Caco-2 (cell line): ENCODE results near the gene OLFML2A. TPM values are rescaled to one million over a fixed set of nuclear protein-coding genes. Genes with fewer than 3 reads are reported as not detected.

ENCODE experiments used
- BruUV-seq: library from RNA; stranded (reverse); fragments of 400-500 nt; replicated peaks from 2 replicates; lab custom pipeline; 2021; lab: Mats Ljungman, UMichigan
- CTCF ChIA-PET: fragments of 300-600 bp; sonication (Branson Sonifier 250); formaldehyde crosslinking; loops from one replicate; lab custom pipeline; 2022; ENCODE audit warnings: antibody characterized with exemption; lab: Charles Lee
- POLR2A ChIA-PET: fragments of 300-600 bp; sonication (Branson Sonifier 250); formaldehyde crosslinking; loops from one replicate; lab custom pipeline; 2022; ENCODE audit warnings: antibody characterized with exemption; lab: Charles Lee
- DNase-seq, 2 experiments: peaks; one replicate each; pipeline versions ENCODE4 v3.0.0 to v3.0.0-alpha.2; 2020 to 2022
- H3K27me3 ChIP-seq: replicated peaks from 2 replicates; pipeline ENCODE4 v1.6.0; 2011; ENCODE audit warnings: low read length; ENCODE audit not compliant: control insufficient read depth, insufficient read depth
- H3K36me3 ChIP-seq: 2 replicates; pipeline ENCODE4 v1.5.1; 2011; ENCODE audit warnings: low read length; ENCODE audit not compliant: control insufficient read depth, insufficient read depth
- H3K4me1 ChIP-seq: fragments of 250-450 bp; sonication (Bioruptor Pico); 2 replicates; pipeline ENCODE4 v1.5.1; 2020; ENCODE audit warnings: mild to moderate bottlenecking
- H3K4me3 ChIP-seq: 2 replicates; pipeline ENCODE4 v1.5.1; 2011; ENCODE audit warnings: low read depth, mild to moderate bottlenecking, control low read depth, low read length
- H3K9me3 ChIP-seq: fragments of 250-450 bp; sonication (Bioruptor Pico); 2 replicates; pipeline ENCODE4 v1.5.1; 2020; ENCODE audit warnings: mild to moderate bottlenecking, moderate library complexity
- H3K27ac Mint-ChIP-seq: one replicate; pipeline ENCODE4 v1.8.0; 2022; ENCODE audit warnings: mixed read lengths; ENCODE audit not compliant: unreplicated experiment
- H3K27me3 Mint-ChIP-seq: one replicate; pipeline ENCODE4 v1.8.0; 2022; ENCODE audit warnings: mixed read lengths; ENCODE audit not compliant: insufficient read depth, unreplicated experiment
- H3K36me3 Mint-ChIP-seq: one replicate; pipeline ENCODE4 v1.8.0; 2022; ENCODE audit warnings: mild to moderate bottlenecking, mixed read lengths; ENCODE audit not compliant: insufficient read depth, unreplicated experiment
- H3K4me1 Mint-ChIP-seq: one replicate; pipeline ENCODE4 v1.8.0; 2022; ENCODE audit warnings: low read depth, mixed read lengths; ENCODE audit not compliant: unreplicated experiment
- H3K4me3 Mint-ChIP-seq: one replicate; pipeline ENCODE4 v1.8.0; 2022; ENCODE audit warnings: mild to moderate bottlenecking, moderate library complexity, mixed read lengths; ENCODE audit not compliant: unreplicated experiment
- H3K9me3 Mint-ChIP-seq: one replicate; pipeline ENCODE4 v1.8.0; 2022; ENCODE audit warnings: mixed read lengths; ENCODE audit not compliant: unreplicated experiment
- intact Hi-C: fragments of 100-400 bp; cut with micrococcal nuclease; formaldehyde crosslinking; loops from one replicate; pipeline ENCODE4 v1.10.0; 2022; ENCODE audit not compliant: unreplicated experiment
- total RNA-seq: library from RNA; stranded (reverse); gene quantifications from 2 replicates; pipeline ENCODE4 v1.2.3, GENCODE V29; 2022
- TF ChIP-seq, protein P1 (sequence below), 2 experiments: fragments of 200-600 bp in 1 of 2; IDR thresholded peaks; 1 replicate in 1 of 2; 2 replicates in 1 of 2; pipeline versions ENCODE4 v1.5.1 to v1.8.0; 2011 to 2022; ENCODE audit warnings: antibody characterized with exemption in 1 of 2, control low read depth in 1 of 2, inconsistent platforms in 1 of 2, low read depth in 1 of 2, low read length in 1 of 2, mild to moderate bottlenecking in 1 of 2, moderate library complexity in 1 of 2; ENCODE audit not compliant: insufficient read depth in 1 of 2, severe bottlenecking in 1 of 2, unreplicated experiment in 1 of 2

Gene OLFML2A
- total RNA-seq, 1 experiment from 2014 or later, result 1.1 TPM

DNA sequence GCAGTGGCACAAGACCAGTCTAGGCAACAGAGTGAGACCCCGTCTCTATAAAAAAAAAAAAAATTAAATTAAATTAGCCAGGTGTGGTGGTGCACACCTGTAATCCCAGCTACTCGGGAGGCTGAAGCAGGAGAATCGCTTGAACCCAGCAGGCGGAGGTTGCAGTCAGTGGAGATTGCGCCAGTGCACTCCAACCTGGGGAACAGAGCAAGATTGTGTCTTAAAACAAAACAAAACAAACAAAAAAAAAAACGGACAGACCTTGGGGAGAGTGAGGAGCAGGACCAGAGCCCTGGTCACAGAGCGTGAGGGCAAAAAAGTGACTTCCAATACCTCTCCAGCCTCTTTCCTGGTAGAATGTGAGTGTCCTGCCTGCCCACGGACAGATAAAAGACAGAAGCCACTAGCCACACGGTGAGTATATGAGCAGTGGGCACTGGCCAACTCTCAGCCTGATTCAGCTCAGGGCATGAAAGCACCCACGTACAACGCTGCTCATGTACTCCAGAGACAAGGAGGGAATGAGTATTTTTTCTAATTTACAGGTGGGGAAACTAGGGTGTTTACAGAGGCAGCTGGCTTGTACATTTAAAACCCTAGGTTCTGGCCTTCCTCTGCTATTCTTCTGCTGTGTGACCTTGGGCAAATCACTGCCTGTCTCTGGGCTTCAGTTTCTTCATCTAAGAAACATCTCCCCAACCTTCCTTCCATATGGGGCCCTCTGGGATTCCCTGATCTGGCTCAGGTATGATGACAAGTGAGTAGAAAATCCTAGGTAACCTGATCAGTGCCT is 1.8 kb downstream of the OLFML2A start:
- intact Hi-C loops, result loop anchor here (10.0 kb wide), 1 partner anchor 596 kb away; no protein-coding TSS in a partner anchor
- POLR2A ChIA-PET, result no interaction called here
- DNase-seq, result no peak
- Mint-ChIP-seq H3K27me3 (no peaks in the 10 kb centered on the region), H3K4me1 (peaks cover 6% of the 10 kb centered on the region), H3K4me3 (no peak overlapping the region), H3K9me3 (no peaks in the 10 kb centered on the region), H3K27ac (peak overlapping the region; percentile 37), H3K36me3 (no peaks in the 10 kb centered on the region)
- CTCF ChIA-PET, result interaction anchor here (0.6 to 12.7 kb wide), 4 partner anchors 40 to 161 kb away, joined by 3 to 325 read pairs (median 5); partner anchors contain the start of gene WDR38
- Histone ChIP-seq H3K27me3 (peaks cover 1% of the 10 kb centered on the region), H3K4me3 (no peak overlapping the region), H3K4me1 (no peaks in the 10 kb centered on the region; the same call in 1 of the 2 replicates), H3K36me3 (no peaks in the 10 kb centered on the region), H3K9me3 (no peaks in the 10 kb centered on the region)
- BruUV-seq, result no TSS peak
- TF ChIP-seq, protein P1, sequence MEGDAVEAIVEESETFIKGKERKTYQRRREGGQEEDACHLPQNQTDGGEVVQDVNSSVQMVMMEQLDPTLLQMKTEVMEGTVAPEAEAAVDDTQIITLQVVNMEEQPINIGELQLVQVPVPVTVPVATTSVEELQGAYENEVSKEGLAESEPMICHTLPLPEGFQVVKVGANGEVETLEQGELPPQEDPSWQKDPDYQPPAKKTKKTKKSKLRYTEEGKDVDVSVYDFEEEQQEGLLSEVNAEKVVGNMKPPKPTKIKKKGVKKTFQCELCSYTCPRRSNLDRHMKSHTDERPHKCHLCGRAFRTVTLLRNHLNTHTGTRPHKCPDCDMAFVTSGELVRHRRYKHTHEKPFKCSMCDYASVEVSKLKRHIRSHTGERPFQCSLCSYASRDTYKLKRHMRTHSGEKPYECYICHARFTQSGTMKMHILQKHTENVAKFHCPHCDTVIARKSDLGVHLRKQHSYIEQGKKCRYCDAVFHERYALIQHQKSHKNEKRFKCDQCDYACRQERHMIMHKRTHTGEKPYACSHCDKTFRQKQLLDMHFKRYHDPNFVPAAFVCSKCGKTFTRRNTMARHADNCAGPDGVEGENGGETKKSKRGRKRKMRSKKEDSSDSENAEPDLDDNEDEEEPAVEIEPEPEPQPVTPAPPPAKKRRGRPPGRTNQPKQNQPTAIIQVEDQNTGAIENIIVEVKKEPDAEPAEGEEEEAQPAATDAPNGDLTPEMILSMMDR (IDR thresholded peaks at IDR 0.05; ENCODE audit: insufficient read depth in 1 of 2, low read depth in 1 of 2, low read length in 1 of 2, severe bottlenecking in 1 of 2, unreplicated experiment in 1 of 2), result no peak

DNA sequence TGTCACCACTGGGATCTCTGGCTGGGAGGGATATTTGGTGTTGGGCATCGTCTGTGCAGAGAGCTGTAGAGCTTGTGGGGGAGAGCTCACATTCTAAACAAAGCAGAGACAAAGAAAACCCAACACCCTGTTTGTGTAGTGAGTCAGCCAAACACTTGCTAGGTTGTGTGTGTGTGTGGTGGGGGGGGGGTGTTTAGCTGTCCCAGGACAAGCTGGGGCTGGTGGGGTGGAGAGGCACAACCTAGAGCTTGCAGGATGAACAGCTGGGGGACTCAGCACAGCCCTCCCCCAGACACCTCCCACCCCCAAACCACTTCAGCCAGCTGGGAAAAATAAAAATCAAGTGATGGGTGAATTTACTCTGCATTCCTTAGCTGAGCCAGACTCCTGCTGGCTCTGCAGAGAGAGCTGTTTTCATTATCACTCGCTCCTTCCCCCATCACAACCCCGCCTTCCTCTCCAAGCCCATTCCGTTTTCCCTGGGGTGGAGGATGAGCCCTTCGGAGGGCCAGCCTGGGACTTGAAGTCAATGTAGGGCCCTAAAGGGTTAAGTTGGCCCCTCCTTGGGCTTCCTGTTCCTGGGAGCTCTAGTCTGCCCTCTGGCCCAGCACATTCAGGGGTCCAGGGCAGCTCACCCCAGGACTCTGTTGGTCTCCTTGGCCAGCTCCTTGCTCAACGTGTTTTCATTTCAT is 2.6 kb downstream of the OLFML2A start:
- H3K4me1 ChIP-seq, result no peaks in the 10 kb centered on the region; the same call in 1 of the 2 replicates
- intact Hi-C loops, result loop anchor here (10.0 kb wide), 1 partner anchor 595 kb away; no protein-coding TSS in a partner anchor
- no peak for DNase-seq
- H3K4me3 ChIP-seq, result no peak overlapping the region
- Mint-ChIP-seq H3K4me3 (no peak overlapping the region), H3K4me1 (peaks cover 6% of the 10 kb centered on the region), H3K36me3 (no peaks in the 10 kb centered on the region), H3K27ac (peak overlapping the region; percentile 37), H3K9me3 (no peaks in the 10 kb centered on the region), H3K27me3 (no peaks in the 10 kb centered on the region)
- no peaks in the 10 kb centered on the region for H3K36me3 ChIP-seq
- TF ChIP-seq, protein P1 (IDR thresholded peaks at IDR 0.05; ENCODE audit: insufficient read depth in 1 of 2, low read depth in 1 of 2, low read length in 1 of 2, severe bottlenecking in 1 of 2, unreplicated experiment in 1 of 2), result no peak
- ChIA-PET POLR2A (interaction anchor here (0.7 kb wide), 3 partner anchors 25 to 120 kb away, joined by 3 to 5 read pairs (median 4); no protein-coding TSS in a partner anchor), CTCF (interaction anchor here (0.6 to 12.7 kb wide), 3 partner anchors 39 to 162 kb away, joined by 4 to 325 read pairs (median 6); partner anchors contain the start of gene WDR38)
- H3K27me3 ChIP-seq, result peaks cover 1% of the 10 kb centered on the region
- H3K9me3 ChIP-seq, result no peaks in the 10 kb centered on the region
- no TSS peak for BruUV-seq
